ENCODE measurements around the gene APOBEC3H. TPM values are rescaled to one million over a fixed set of nuclear protein-coding genes. Genes with fewer than 3 reads are reported as not detected.
A peak's percentile ranks its signal among the peaks of the same experiment; 100 is the strongest.
"Not testable (repeated sequence)": the region's sequence is repeated elsewhere in the genome, so short reads cannot be mapped to it uniquely, and the experiment has no call there.

The APOBEC3H gene
- total RNA-seq = not detected in 2 replicates
- polyA plus RNA-seq (2012) = not detected

GRCh38 chr22:39097098-39098020 is at the start of gene APOBEC3H:
Gene APOBEC3H (plus strand): TSS chr22:39097244. CDS start chr22:39100279, 3,035 bp downstream.
- peak; percentile 17 for DNase-seq (ENCODE audit: low read depth)

GRCh38 chr22:39049486-39049885 is 47.6 kb upstream of the APOBEC3H start:
- not testable (repeated sequence) for DNase-seq (ENCODE audit: low read depth)

GRCh38 chr22:39051844-39052495 is 45.1 kb upstream of the APOBEC3H start:
- not testable (repeated sequence) for DNase-seq (ENCODE audit: low read depth)

- no peak for DNase-seq (ENCODE audit: low read depth)
Observed at GRCh38 chr22:39055658-39056057, 41.4 kb upstream of the APOBEC3H start.

GRCh38 chr22:39061290-39061689 is 35.8 kb upstream of the APOBEC3H start:
- not testable (repeated sequence) for DNase-seq (ENCODE audit: low read depth)

- peak; percentile 6 for DNase-seq (ENCODE audit: low read depth)
Observed at GRCh38 chr22:39061951-39062350, 35.1 kb upstream of the APOBEC3H start.

- DNase-seq (ENCODE audit: low read depth) = not testable (repeated sequence)
Observed at GRCh38 chr22:39063904-39064303, 33.1 kb upstream of the APOBEC3H start.

- DNase-seq (ENCODE audit: low read depth) = not testable (repeated sequence)
Observed at GRCh38 chr22:39066442-39067276, 30.4 kb upstream of the APOBEC3H start.

GRCh38 chr22:39068033-39068785 is 28.8 kb upstream of the APOBEC3H start:
- DNase-seq (ENCODE audit: low read depth) = no peak

- DNase-seq (ENCODE audit: low read depth) = no peak
Observed at GRCh38 chr22:39070186-39070585, 26.9 kb upstream of the APOBEC3H start.

- DNase-seq (ENCODE audit: low read depth) = not testable (repeated sequence)
Observed at GRCh38 chr22:39072581-39072981, 24.5 kb upstream of the APOBEC3H start.

- no peak for DNase-seq (ENCODE audit: low read depth)
Observed at GRCh38 chr22:39073981-39074380, 23.1 kb upstream of the APOBEC3H start.

- not testable (repeated sequence) for DNase-seq (ENCODE audit: low read depth)
Observed at GRCh38 chr22:39076155-39077025, 20.7 kb upstream of the APOBEC3H start.

GRCh38 chr22:39077026-39077840 is 19.8 kb upstream of the APOBEC3H start, which contains the start of gene APOBEC3G:
Gene APOBEC3G (plus strand): TSS chr22:39077275. CDS start chr22:39077362, 87 bp downstream.
- peak; percentile 38 for DNase-seq (ENCODE audit: low read depth)

GRCh38 chr22:39077912-39078311 is 19.1 kb upstream of the APOBEC3H start:
- not testable (repeated sequence) for DNase-seq (ENCODE audit: low read depth)

GRCh38 chr22:39078329-39078728 is 18.7 kb upstream of the APOBEC3H start:
- DNase-seq (ENCODE audit: low read depth) = no peak

- DNase-seq (ENCODE audit: low read depth) = not testable (repeated sequence)
Observed at GRCh38 chr22:39079054-39079637, 17.9 kb upstream of the APOBEC3H start.
